ENCODE data around the gene SHF. TPM values are rescaled to one million over a fixed set of nuclear protein-coding genes. Genes with fewer than 3 reads are reported as not detected.

Gene SHF
- total and polyA plus RNA-seq, 8 donors, result 5.5 to 44.9 (median 37.3) TPM

- H3K4me3 ChIP-seq, result no peak overlapping the region
- H3K27me3 ChIP-seq, result no peaks in the 10 kb centered on the region
- peak overlapping the region in 1 of 2 donors; percentile 36 for H3K27ac ChIP-seq
- no peak for TF ChIP-seq CTCF (IDR thresholded peaks at IDR 0.05)
- no peak for ATAC-seq
- intact Hi-C loops (cut with DNase I), result loop anchor here in 1 of 2 donors (10.0 kb wide), 1 partner anchor 225 kb away; no protein-coding TSS in a partner anchor
- H3K36me3 ChIP-seq, result no peaks in the 10 kb centered on the region
- no peak for DNase-seq
- peaks cover 5 to 13% of the 10 kb centered on the region in 2 donors for H3K4me1 ChIP-seq
- H3K9me3 ChIP-seq, result no peaks in the 10 kb centered on the region
Observed at GRCh38 chr15:45169608-45170480, 17.9 kb downstream of the SHF start.

GRCh38 chr15:45168751-45169551, 18.8 kb downstream of the SHF start:
- Histone ChIP-seq H3K36me3 (no peaks in the 10 kb centered on the region), H3K27ac (peak overlapping the region in 1 of 2 donors; percentile 36), H3K9me3 (no peaks in the 10 kb centered on the region), H3K4me1 (peaks cover 5 to 13% of the 10 kb centered on the region in 2 donors), H3K27me3 (no peaks in the 10 kb centered on the region), H3K4me3 (no peak overlapping the region)
- no peak for TF ChIP-seq CTCF (IDR thresholded peaks at IDR 0.05)
- intact Hi-C loops (cut with DNase I), result loop anchor here in 1 of 2 donors (10.0 kb wide), 1 partner anchor 226 kb away; no protein-coding TSS in a partner anchor
- no peak for DNase-seq
- no peak for ATAC-seq

GRCh38 chr15:45168286-45168685, 19.5 kb downstream of the SHF start:
- H3K4me3 ChIP-seq, result no peak overlapping the region
- no peak for TF ChIP-seq CTCF (IDR thresholded peaks at IDR 0.05)
- H3K27me3 ChIP-seq, result no peaks in the 10 kb centered on the region
- peak overlapping the region in 1 of 2 donors; percentile 95 for H3K27ac ChIP-seq
- H3K36me3 ChIP-seq, result no peaks in the 10 kb centered on the region
- DNase-seq, result no peak
- H3K4me1 ChIP-seq, result peaks cover 7 to 16% of the 10 kb centered on the region in 2 donors
- no peak for ATAC-seq
- H3K9me3 ChIP-seq, result no peaks in the 10 kb centered on the region
- intact Hi-C loops (cut with DNase I), result loop anchor here in 1 of 2 donors (10.0 kb wide), 1 partner anchor 227 kb away; no protein-coding TSS in a partner anchor

GRCh38 chr15:45167631-45168205, 20.0 kb downstream of the SHF start:
- H3K4me1 ChIP-seq, result peaks cover 13 to 22% of the 10 kb centered on the region in 2 donors
- H3K27me3 ChIP-seq, result no peaks in the 10 kb centered on the region
- no peaks in the 10 kb centered on the region for H3K36me3 ChIP-seq
- ATAC-seq (no peak), DNase-seq (no peak)
- TF ChIP-seq CTCF (IDR thresholded peaks at IDR 0.05), result no peak
- peak overlapping the region; percentile 95 to 97 for H3K27ac ChIP-seq
- no peaks in the 10 kb centered on the region for H3K9me3 ChIP-seq
- intact Hi-C loops (cut with DNase I), result loop anchor here in 1 of 2 donors (10.0 kb wide), 1 partner anchor 227 kb away; no protein-coding TSS in a partner anchor
- peak overlapping the region; percentile 59 to 62 for H3K4me3 ChIP-seq

All from left lung (tissue), 10 donors.